HEK293 (cell line): ENCODE results near the gene RNF222.

Source experiments
- BCL11A ChIP-seq: fragments of 450-650 bp; formaldehyde crosslinking; IDR thresholded peaks from 2 replicates; pipeline ENCODE4 v1.5.1; 2016; ENCODE audit warnings: low read depth, missing biosample characterization, missing genetic modification characterization
- CTCF ChIP-seq: fragments of 450-650 bp; formaldehyde crosslinking; IDR thresholded peaks from 2 replicates; pipeline ENCODE4 v1.5.1; 2016; ENCODE audit warnings: missing biosample characterization, missing genetic modification characterization
- HOXA7 ChIP-seq: sonication (generic); formaldehyde crosslinking; IDR thresholded peaks from 2 replicates; pipeline ENCODE4 v1.8.1; 2022; ENCODE audit warnings: missing genetic modification reagents, borderline replicate concordance
- REST ChIP-seq: fragments of 450-650 bp; formaldehyde crosslinking; IDR thresholded peaks from 2 replicates; pipeline ENCODE4 v1.5.1; 2016; ENCODE audit warnings: missing biosample characterization, missing genetic modification characterization
- ZFP37 ChIP-seq: fragments of 450-650 bp; formaldehyde crosslinking; IDR thresholded peaks from 2 replicates; pipeline ENCODE4 v1.5.1; 2016; ENCODE audit warnings: missing biosample characterization, missing genetic modification characterization
- ZNF223 ChIP-seq: fragments of 450-650 bp; formaldehyde crosslinking; IDR thresholded peaks from 2 replicates; pipeline ENCODE4 v1.5.1; 2016; ENCODE audit warnings: missing biosample characterization, missing genetic modification characterization
- ZNF426 ChIP-seq: fragments of 450-650 bp; formaldehyde crosslinking; IDR thresholded peaks from 2 replicates; pipeline ENCODE4 v1.5.1; 2017; ENCODE audit warnings: missing biosample characterization, missing genetic modification characterization, mild to moderate bottlenecking, inconsistent platforms, moderate library complexity
- ZNF571 ChIP-seq: fragments of 450-650 bp; formaldehyde crosslinking; IDR thresholded peaks from 2 replicates; pipeline ENCODE4 v1.5.0; 2017; ENCODE audit warnings: missing biosample characterization, missing genetic modification characterization
- ZNF768 ChIP-seq: fragments of 450-650 bp; formaldehyde crosslinking; IDR thresholded peaks from 2 replicates; pipeline ENCODE4 v1.5.1; 2018; ENCODE audit warnings: missing biosample characterization, mild to moderate bottlenecking, missing genetic modification characterization

GRCh38 chr17:8444494-8444893, 46.9 kb upstream of the RNF222 start:
- TF ChIP-seq CTCF (tag by site-specific recombination) (no peak), ZNF426 (no peak), ZFP37 (tag by site-specific recombination) (no peak), ZNF571 (no peak), ZNF223 (tag by site-specific recombination) (no peak), ZNF768 (tag by site-specific recombination) (no peak), BCL11A (tag by site-specific recombination) (no peak), REST (tag by site-specific recombination) (no peak), HOXA7 (CRISPR knock-in tag) (no peak)
